Astrocyte of the spinal cord (primary cell): ENCODE data around the gene ATL1.

Source experiments
- DNase-seq: peaks from one replicate; pipeline ENCODE4 v3.0.0; 2011; ENCODE audit warnings: low read depth, low spot score
- H3K4me3 ChIP-seq: 2 replicates; pipeline ENCODE4 v1.5.1; 2011; ENCODE audit warnings: low read depth, mild to moderate bottlenecking, low read length, moderate library complexity
- CTCF ChIP-seq: IDR thresholded peaks from 2 replicates; pipeline ENCODE4 v1.5.1; 2012; ENCODE audit warnings: low read depth, mild to moderate bottlenecking, low read length, inconsistent platforms
- in situ Hi-C: cut with HindIII; loops from 2 replicates; pipeline ENCODE4 v1.10.0; 2017; ENCODE audit warnings: low sequenced_read_pairs

Gene ATL1

GRCh38 chr14:50559990-50560930 lies at the start of gene ATL1:
TSS of gene ATL1 (plus strand) at chr14:50560145. CDS start at chr14:50560266, 121 bp downstream.
- no peak for TF ChIP-seq CTCF
- peak within 1 kb of the TSS; percentile 77 for H3K4me3 ChIP-seq
- in situ Hi-C loops: no loop called here
- DNase-seq: peak; percentile 72

- in situ Hi-C loops: no loop called here
- DNase-seq: no peak
- no peak for TF ChIP-seq CTCF
- no peak overlapping the region for H3K4me3 ChIP-seq
Observed at GRCh38 chr14:50510157-50510556, 49.8 kb upstream of the ATL1 start.

GRCh38 chr14:50512463-50512862 lies 47.5 kb upstream of the ATL1 start:
- in situ Hi-C loops: no loop called here
- no peak overlapping the region for H3K4me3 ChIP-seq
- no peak for DNase-seq
- no peak for TF ChIP-seq CTCF

- no peak overlapping the region for H3K4me3 ChIP-seq
- in situ Hi-C loops: no loop called here
- DNase-seq: no peak
- no peak for TF ChIP-seq CTCF
Observed at GRCh38 chr14:50516091-50516490, 43.9 kb upstream of the ATL1 start.

DNA sequence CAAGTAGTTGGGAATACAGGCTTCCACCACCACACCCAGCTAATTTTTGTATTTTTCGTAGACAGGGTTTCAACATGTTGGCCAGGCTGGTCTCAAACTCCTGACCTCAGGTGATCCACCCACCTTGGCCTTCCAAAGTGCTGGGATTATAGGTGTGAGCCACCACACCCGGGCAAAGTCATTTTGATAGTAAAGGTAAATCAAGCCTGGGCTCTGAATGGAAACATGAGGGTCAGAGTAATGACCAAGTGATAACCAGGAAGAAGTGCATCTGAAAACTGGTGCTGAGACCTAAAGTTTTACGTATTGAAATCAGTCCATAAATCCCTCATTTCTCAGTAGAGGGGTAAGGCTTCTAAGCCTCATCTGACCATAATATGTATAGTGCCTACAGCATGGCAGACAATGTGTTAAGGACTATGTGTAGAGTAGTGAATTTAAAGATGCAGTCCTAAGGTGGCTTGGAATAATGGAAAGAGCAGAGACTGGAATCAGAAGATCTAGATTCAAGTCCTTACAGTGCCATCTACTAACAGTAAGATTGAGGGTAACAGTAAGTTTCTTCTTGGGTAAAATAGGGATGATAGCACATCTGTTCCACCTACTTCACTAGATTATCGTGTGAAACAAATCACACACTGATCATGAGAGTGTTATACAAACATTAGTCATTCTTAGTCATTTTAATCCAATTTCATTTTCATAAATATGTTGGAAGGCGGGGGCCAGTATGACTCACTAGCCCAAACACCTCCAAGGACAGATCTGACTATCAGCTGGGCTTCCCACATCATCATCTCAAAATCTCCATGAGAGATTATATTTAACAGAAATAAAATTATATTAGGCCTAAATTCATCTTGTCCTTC lies 38.8 kb upstream of the ATL1 start:
- TF ChIP-seq CTCF: no peak
- no peak overlapping the region for H3K4me3 ChIP-seq
- in situ Hi-C loops: no loop called here

DNA sequence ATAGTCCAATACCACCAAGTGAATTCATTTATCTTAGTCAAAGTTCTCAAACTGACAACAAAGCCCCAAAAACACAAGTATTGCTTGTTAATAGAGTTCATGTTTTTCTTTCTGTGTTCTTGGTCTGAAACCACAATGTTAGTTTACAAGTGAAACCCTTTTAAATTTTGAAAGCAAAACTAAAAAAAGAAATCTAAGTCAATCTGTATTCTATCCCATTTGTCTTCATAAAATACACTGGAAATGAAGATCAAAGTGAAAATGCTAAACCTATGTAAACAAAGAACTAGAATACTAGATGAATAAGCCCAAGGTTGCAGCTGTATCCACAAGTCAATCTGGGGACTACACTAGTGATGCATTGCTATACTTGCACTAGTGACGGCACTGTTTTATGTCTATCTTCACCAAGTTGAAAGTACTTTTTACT lies 38.0 kb upstream of the ATL1 start:
- no peak overlapping the region for H3K4me3 ChIP-seq
- in situ Hi-C loops: no loop called here
- peak; percentile 73 for DNase-seq
- TF ChIP-seq CTCF: no peak

More for the DNA sequence above, 38.8 kb upstream of the ATL1 start:
- peak; percentile 85 for DNase-seq
